Neural cell (in vitro differentiated cells): ENCODE data around the gene VMAC.

ENCODE experiments used
- CTCF ChIP-seq: fragments of 450-650 bp; IDR thresholded peaks from 2 replicates; pipeline ENCODE4 v1.5.1; 2014; ENCODE audit warnings: antibody characterized with exemption, mild to moderate bottlenecking, moderate library complexity; ENCODE audit not compliant: poor library complexity, severe bottlenecking
- EP300 ChIP-seq: fragments of 450-650 bp; conservative IDR thresholded peaks from 2 replicates; pipeline ENCODE4 v1.6.1; 2014; ENCODE audit warnings: antibody characterized with exemption, mild to moderate bottlenecking, moderate library complexity; ENCODE audit not compliant: poor library complexity, severe bottlenecking
- EZH2 ChIP-seq: fragments of 200-600, 300-800 bp; shearing (Covaris generic), sonication (generic); IDR thresholded peaks from 2 replicates; pipeline ENCODE4 v1.6.1; 2014; ENCODE audit warnings: antibody characterized with exemption, low read length, borderline replicate concordance, mild to moderate bottlenecking; ENCODE audit not compliant: insufficient read depth, poor library complexity, severe bottlenecking
- POLR2AphosphoS5 ChIP-seq: IDR thresholded peaks from 2 replicates; pipeline ENCODE4 v1.6.1; 2012
- RAD21 ChIP-seq: fragments of 450-650 bp; conservative IDR thresholded peaks from 2 replicates; pipeline ENCODE4 v1.6.1; 2014; ENCODE audit warnings: antibody characterized with exemption, mild to moderate bottlenecking, moderate library complexity
- TAF1 ChIP-seq: IDR thresholded peaks from 2 replicates; pipeline ENCODE4 v1.6.1; 2012; ENCODE audit warnings: low read depth

GRCh38 chr19:5863030-5863665, 41.5 kb upstream of the VMAC start:
- TF ChIP-seq CTCF (no peak), RAD21 (no peak), EP300 (no peak), EZH2 (no peak), TAF1 (no peak), POLR2AphosphoS5 (no peak)
